K562 (cell line): ENCODE results near the gene LETM1. TPM values are rescaled to one million over a fixed set of nuclear protein-coding genes. Genes with fewer than 3 reads are reported as not detected.
A peak's percentile ranks its signal among the peaks of the same experiment; 100 is the strongest.

Experiments used
- ATAC-seq: fragments of 200-7000 bp; cut with Tn5 transposase; 3 replicates; pipeline ENCODE4 v1.9.1; 2020; ENCODE audit warnings: moderate library complexity
- BruUV-seq: library from RNA; stranded (reverse); fragments of 400-500 nt; replicated peaks from 2 replicates; lab custom pipeline; 2021; lab: Mats Ljungman, UMichigan
- CTCF ChIA-PET: fragments of 300-600 bp; formaldehyde crosslinking; extraction: SDS; loops from one replicate; lab custom pipeline; 2021; ENCODE audit warnings: low intra/inter-chr PET ratio; lab: Yijun Ruan, JAX
- POLR2A ChIA-PET: fragments of 300-600, 350-650 bp; sonication (Branson Sonifier 250); formaldehyde crosslinking; extraction: SDS; loops from one replicate; lab custom pipeline; 2021; ENCODE audit warnings: antibody characterized with exemption, inconsistent platforms; lab: Yijun Ruan, JAX
- DNase-seq, 4 experiments: peaks; one replicate each; pipeline versions ENCODE4 v3.0.0 to v3.0.0-alpha.2; 2011 to 2018; ENCODE audit warnings: low spot score in 3 of 4, mixed read lengths in 3 of 4; ENCODE audit errors: extremely low read depth in 1 of 4
- FAIRE-seq: peaks from 2 replicates; lab custom pipeline; 2011; peaks lifted over from hg19 to GRCh38; lab: Jason Lieb, UNC
- H2AFZ ChIP-seq: 2 replicates; pipeline ENCODE4 v1.6.0; 2011; ENCODE audit warnings: low read depth, low read length, control low read depth, inconsistent platforms
- H3K27ac ChIP-seq: fragments of 200-600 bp; 3 replicates; pipeline ENCODE4 v1.8.0; 2011; ENCODE audit warnings: low read depth, mild to moderate bottlenecking, control low read depth, inconsistent platforms, low read length, moderate library complexity, mixed read lengths; ENCODE audit errors: extremely low read depth
- H3K27me3 ChIP-seq, 2 experiments: fragments of 300-600 bp in 1 of 2; 2 replicates in 1 of 2; 3 replicates in 1 of 2; pipeline versions ENCODE4 v1.6.0 to v1.8.0; 2011; ENCODE audit warnings: inconsistent platforms in 2 of 2, low read length in 2 of 2, mild to moderate bottlenecking in 1 of 2, mixed read lengths in 1 of 2, moderate library complexity in 1 of 2; ENCODE audit not compliant: control insufficient read depth in 2 of 2, insufficient read depth in 2 of 2
- H3K36me3 ChIP-seq: fragments of 300-600 bp; 3 replicates; pipeline ENCODE4 v1.8.0; 2011; ENCODE audit warnings: mild to moderate bottlenecking, low read length, inconsistent platforms; ENCODE audit not compliant: control insufficient read depth, insufficient read depth
- H3K4me1 ChIP-seq, 2 experiments: fragments of 200-600 bp in 1 of 2; replicated peaks in 1 of 2; 2 replicates in 1 of 2; 3 replicates in 1 of 2; pipeline versions ENCODE4 v1.5.1 to v1.8.0; 2011; ENCODE audit warnings: inconsistent platforms in 2 of 2, low read length in 2 of 2, mild to moderate bottlenecking in 1 of 2, mixed read lengths in 1 of 2, moderate library complexity in 1 of 2; ENCODE audit not compliant: control insufficient read depth in 2 of 2, insufficient read depth in 2 of 2
- H3K4me2 ChIP-seq: 2 replicates; pipeline ENCODE4 v1.6.1; 2011; ENCODE audit warnings: low read length, control low read depth, inconsistent platforms, mixed read lengths; ENCODE audit not compliant: insufficient read depth
- H3K4me3 ChIP-seq: fragments of 200-600 bp; sonication (generic), shearing (Covaris generic); 2 replicates; pipeline ENCODE4 v1.5.1; 2016; ENCODE audit warnings: control low read depth, inconsistent platforms
- H3K79me2 ChIP-seq: fragments of 200-600 bp; 3 replicates; pipeline ENCODE4 v1.8.0; 2011; ENCODE audit warnings: low read length, inconsistent platforms; ENCODE audit not compliant: control insufficient read depth, insufficient read depth
- H3K9ac ChIP-seq, 2 experiments: 2 replicates each; pipeline versions ENCODE4 v1.6.0 to v1.6.1; 2011; ENCODE audit warnings: low read depth in 2 of 2, low read length in 2 of 2, control low read depth in 1 of 2, inconsistent platforms in 1 of 2, mild to moderate bottlenecking in 1 of 2, mixed read lengths in 1 of 2; ENCODE audit not compliant: insufficient read depth in 1 of 2
- H3K9me1 ChIP-seq: one replicate; pipeline ENCODE4 v1.6.0; 2011; ENCODE audit warnings: inconsistent platforms, mild to moderate bottlenecking, low read length, moderate library complexity; ENCODE audit not compliant: control insufficient read depth, insufficient read depth
- H3K9me3 ChIP-seq: replicated peaks from 2 replicates; pipeline ENCODE4 v1.5.1; 2011; ENCODE audit warnings: low read depth, low read length, inconsistent platforms; ENCODE audit not compliant: control insufficient read depth, insufficient read depth
- H4K20me1 ChIP-seq: replicated peaks from 2 replicates; pipeline ENCODE4 v1.6.1; 2011; ENCODE audit warnings: low read length, inconsistent platforms, mixed read lengths; ENCODE audit not compliant: control insufficient read depth, insufficient read depth
- ARHGAP35 ChIP-seq: fragments of 450-650 bp; IDR thresholded peaks from 2 replicates; pipeline ENCODE4 v1.6.1; 2018; ENCODE audit not compliant: partially characterized antibody
- FOXP4 ChIP-seq: sonication (generic); formaldehyde crosslinking; IDR thresholded peaks from 2 replicates; pipeline ENCODE4 v1.8.0; 2022; ENCODE audit warnings: mild to moderate bottlenecking, missing genetic modification reagents, borderline replicate concordance
- KLF10 ChIP-seq: fragments of 250-450 bp; sonication (Bioruptor Pico); IDR thresholded peaks from 2 replicates; pipeline ENCODE4 v1.6.1; 2021; ENCODE audit warnings: matching md5 sums
- NFIC ChIP-seq: fragments of 450-650 bp; IDR thresholded peaks from 2 replicates; pipeline ENCODE4 v1.6.1; 2017; ENCODE audit warnings: mild to moderate bottlenecking, inconsistent platforms
- NFIX ChIP-seq: fragments of 250-450 bp; sonication (Bioruptor Pico); IDR thresholded peaks from 2 replicates; pipeline ENCODE4 v1.4.0; 2020; ENCODE audit warnings: low read depth, mild to moderate bottlenecking, moderate library complexity
- POLR2G ChIP-seq: fragments of 200-400 bp; formaldehyde crosslinking; IDR thresholded peaks from 2 replicates; pipeline ENCODE4 v1.6.1; 2017; ENCODE audit warnings: low read depth, mild to moderate bottlenecking, antibody characterized with exemption, low read length, moderate library complexity
- RAD51 ChIP-seq: fragments of 450-650 bp; IDR thresholded peaks from 2 replicates; pipeline ENCODE4 v1.7.1; 2016; ENCODE audit warnings: low read depth, mild to moderate bottlenecking, borderline replicate concordance
- ZNF395 ChIP-seq: fragments of 200-800 bp; sonication (Bioruptor generic); IDR thresholded peaks from 2 replicates; pipeline ENCODE4 v1.6.1; 2017; ENCODE audit warnings: missing genetic modification characterization, missing compliant biosample characterization
- WGBS: fragments of 100-300 bp; shearing (Covaris generic); methylation state at CpG from one replicate; pipeline ENCODE4 v1.1.6; 2016; ENCODE audit warnings: low coverage, mixed read lengths; ENCODE audit not compliant: insufficient coverage; ENCODE audit errors: missing lambda C conversion rate; 5-methylcytosine and 5-hydroxymethylcytosine counted together
- in situ Hi-C: fragments of 300-500 bp; cut with MboI; formaldehyde crosslinking; loops from 4 replicates; pipeline ENCODE4 v1.15.0; 2018; ENCODE audit warnings: inconsistent platforms, mixed read lengths
- intact Hi-C: fragments of 100-400 bp; cut with micrococcal nuclease; formaldehyde crosslinking; loops from 2 replicates; pipeline ENCODE4 v1.14.2; 2022
- polyA plus RNA-seq, 8 experiments: library from polyadenylated mRNA; depleted of rRNA in 4 of 8; stranded (reverse) in 5 of 8; unstranded in 3 of 8; fragments of >200 nt; fragmentation: Nextera tagmentation in 2 of 8; fragmentation: Illumina TruSeq in 1 of 8; extraction: Ambion mirVana in 2 of 8; extraction: Trizol in 1 of 8; gene quantifications; 2 replicates each; pipeline versions ENCODE4 v1.2.1 to v1.2.3, GENCODE V29; 2011 to 2014; ENCODE audit warnings: inconsistent platforms in 1 of 8, missing spikeins in 1 of 8
- total RNA-seq, 7 experiments: library from RNA; depleted of rRNA in 6 of 7; stranded (reverse); fragments of >200 nt in 6 of 7; fragmentation: Illumina TruSeq in 2 of 7; extraction: Trizol in 2 of 7; gene quantifications; 2 replicates each; pipeline versions ENCODE4 v1.2.1 to v1.2.3, GENCODE V29; 2011 to 2021; ENCODE audit warnings: low replicate concordance in 1 of 7

Gene LETM1
- total and polyA plus RNA-seq, 9 of the 15 experiments (the other 6 are each of a cell fraction or from before 2014, with no cell fraction given), result 3.9 to 109 (median 35.0) TPM

- DNase-seq (no peak), FAIRE-seq (no peak), ATAC-seq (no peak)
- no peak overlapping the region for H3K4me2 ChIP-seq
- intact Hi-C loops, result no loop called here
- no peaks in the 10 kb centered on the region for H3K27me3 ChIP-seq
- no peaks in the 10 kb centered on the region for H3K9me3 ChIP-seq
- in situ Hi-C loops, result no loop called here
- H3K9ac ChIP-seq, result peak overlapping the region in 1 of 2 experiments; percentile 6; a peak in 1 of 4 replicates
- BruUV-seq, result no TSS peak
- H3K79me2 ChIP-seq, result no peaks in the 10 kb centered on the region; the same call in 2 of the 3 replicates
- H3K9me1 ChIP-seq, result no peaks in the 10 kb centered on the region
- H3K4me1 ChIP-seq, result no peaks in the 10 kb centered on the region; a peak in 3 of 5 replicates
- no peak overlapping the region for H3K4me3 ChIP-seq
- H2AFZ ChIP-seq, result no peak overlapping the region
- H3K36me3 ChIP-seq, result peaks cover 77% of the 10 kb centered on the region; the same call in 2 of the 3 replicates
- CTCF ChIA-PET, result interaction anchor here (1.6 kb wide), 1 partner anchor 72 kb away, joined by 8 read pairs; no protein-coding TSS in a partner anchor
- peaks cover 4% of the 10 kb centered on the region; the same call in 1 of the 2 replicates for H4K20me1 ChIP-seq
- TF ChIP-seq RAD51 (no peak), POLR2G (peak; percentile 28; the same call in 1 of the 2 replicates)
- no peak overlapping the region for H3K27ac ChIP-seq
- POLR2A ChIA-PET, result interaction anchor here (0.7 kb wide), 1 partner anchor 415 kb away, joined by 3 read pairs; no protein-coding TSS in a partner anchor
- 96% methylated on average over 27 of the region's 30 CpGs for WGBS
Observed at GRCh38 chr4:1826531-1827350, 29.2 kb downstream of the LETM1 start.

- in situ Hi-C loops (no loop called here), intact Hi-C loops (no loop called here)
- H3K9me1 ChIP-seq, result no peaks in the 10 kb centered on the region
- no peaks in the 10 kb centered on the region; the same call in 2 of the 3 replicates for H3K79me2 ChIP-seq
- BruUV-seq, result no TSS peak
- CTCF ChIA-PET, result interaction anchor here (1.6 kb wide), 1 partner anchor 74 kb away, joined by 8 read pairs; no protein-coding TSS in a partner anchor
- no peak overlapping the region for H3K4me2 ChIP-seq
- no peaks in the 10 kb centered on the region for H3K9me3 ChIP-seq
- POLR2A ChIA-PET, result interaction anchor here (1.1 kb wide), 1 partner anchor 9 kb away, joined by 4 read pairs; no protein-coding TSS in a partner anchor
- peaks cover 4% of the 10 kb centered on the region; the same call in 1 of the 2 replicates for H4K20me1 ChIP-seq
- no peak overlapping the region for H2AFZ ChIP-seq
- FAIRE-seq (no peak), DNase-seq (no peak)
- H3K4me3 ChIP-seq, result no peak overlapping the region
- TF ChIP-seq ZNF395 (CRISPR knock-in tag), result no peak
- no peak for TF ChIP-seq KLF10 (CRISPR knock-in tag)
- no peak for TF ChIP-seq FOXP4 (CRISPR knock-in tag)
- 0 out of 2 replicates have a peak, but pooled peaks have one; percentile 38 for TF ChIP-seq POLR2G
- no peak for TF ChIP-seq ARHGAP35
- TF ChIP-seq NFIC, result peak; percentile 91
- peak; percentile 51 for TF ChIP-seq NFIX
- TF ChIP-seq, all 486 proteins: peak for 3
- H3K4me1 ChIP-seq, result peaks cover 0 to 3% of the 10 kb centered on the region in 2 experiments; a peak in 3 of 5 replicates
- ATAC-seq, result no peak
- H3K27me3 ChIP-seq, result no peaks in the 10 kb centered on the region
- peaks cover 76% of the 10 kb centered on the region; the same call in 2 of the 3 replicates for H3K36me3 ChIP-seq
- no peak overlapping the region for H3K27ac ChIP-seq
- whole genome bisulfite sequencing, result 96% methylated on average over 14 of the region's 19 CpGs
- no peak overlapping the region for H3K9ac ChIP-seq
Observed at GRCh38 chr4:1825326-1825725, 30.6 kb downstream of the LETM1 start.
